HG03457 (cell line): Measurements from ENCODE around the gene NLRP9.

ENCODE experiments used
- ATAC-seq: cut with Tn5 transposase; IDR thresholded peaks from one replicate; pipeline ENCODE4 v1.9.1; 2021; ENCODE audit warnings: moderate number of reproducible peaks; ENCODE audit not compliant: unreplicated experiment

The NLRP9 gene

DNA sequence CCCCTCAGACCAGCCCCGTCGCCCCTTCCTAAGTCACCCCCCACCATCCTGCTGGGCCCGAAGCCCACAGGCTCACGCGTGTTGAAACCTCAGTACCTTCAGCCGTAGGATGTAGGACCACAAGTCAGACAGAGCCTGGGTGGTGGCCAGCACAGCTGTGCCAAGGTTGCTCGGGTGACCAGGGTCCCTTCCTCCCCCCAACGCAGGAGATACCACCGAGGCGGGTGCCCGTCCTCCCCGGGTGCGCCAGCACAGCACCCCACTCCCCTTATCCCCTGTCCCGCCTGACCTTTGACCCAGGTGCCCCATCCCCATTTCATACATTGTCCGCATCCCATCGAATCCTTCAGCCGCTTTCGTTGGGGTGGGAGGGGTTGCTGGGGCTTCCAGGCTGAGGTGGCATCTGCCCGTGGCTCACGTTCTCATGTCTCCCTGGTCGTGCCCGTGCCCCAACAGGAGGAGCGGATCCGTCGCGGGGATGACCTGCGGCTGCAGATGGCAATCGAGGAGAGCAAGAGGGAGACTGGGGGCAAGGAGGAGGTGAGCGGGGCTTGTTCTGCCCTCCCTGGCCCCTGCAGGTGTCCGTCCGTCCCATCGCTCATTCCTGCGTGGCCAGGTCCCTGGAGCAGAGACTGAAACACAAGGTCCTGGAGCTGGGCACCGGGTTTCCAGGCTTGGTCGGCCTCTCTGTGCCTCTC, 48.6 kb downstream of the NLRP9 start:
- no peak for ATAC-seq

DNA sequence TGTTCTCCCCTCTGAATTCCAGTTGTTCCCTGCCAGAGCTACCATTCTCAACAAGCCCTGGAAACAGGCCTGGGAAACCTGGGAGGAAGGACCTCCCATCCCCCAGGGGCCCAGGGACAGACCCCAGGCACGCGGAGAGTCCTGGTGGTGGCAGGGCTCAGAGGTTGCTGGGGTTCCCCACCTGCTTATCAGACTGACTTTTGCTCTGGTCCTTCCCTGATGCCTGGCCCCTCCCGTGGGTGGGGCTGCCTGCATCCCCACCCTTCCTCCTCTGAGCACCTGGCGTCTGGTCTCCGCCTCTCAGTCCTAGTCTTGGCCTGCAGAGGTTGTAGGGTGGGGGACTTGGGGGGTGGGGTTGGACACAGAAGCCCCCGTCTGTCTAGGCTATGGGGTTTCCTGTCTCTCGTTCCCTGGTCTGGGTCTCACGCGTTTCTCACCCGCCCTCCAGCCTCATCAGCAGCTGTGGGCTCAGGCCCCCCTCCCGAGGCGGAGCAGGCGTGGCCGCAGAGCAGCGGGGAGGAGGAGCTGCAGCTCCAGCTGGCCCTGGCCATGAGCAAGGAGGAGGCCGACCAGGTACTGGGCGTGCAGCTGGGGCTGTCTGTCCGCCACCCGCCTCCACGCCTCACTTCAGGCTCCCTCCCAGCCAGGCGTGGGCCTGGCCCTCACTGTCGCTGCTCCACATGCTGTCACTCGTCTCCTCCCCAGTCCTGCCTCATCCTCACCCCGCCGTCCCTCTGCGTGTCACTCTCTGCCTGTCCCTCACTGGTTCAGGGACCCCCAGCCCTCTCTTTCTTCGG, 49.6 kb downstream of the NLRP9 start:
- no peak for ATAC-seq

DNA sequence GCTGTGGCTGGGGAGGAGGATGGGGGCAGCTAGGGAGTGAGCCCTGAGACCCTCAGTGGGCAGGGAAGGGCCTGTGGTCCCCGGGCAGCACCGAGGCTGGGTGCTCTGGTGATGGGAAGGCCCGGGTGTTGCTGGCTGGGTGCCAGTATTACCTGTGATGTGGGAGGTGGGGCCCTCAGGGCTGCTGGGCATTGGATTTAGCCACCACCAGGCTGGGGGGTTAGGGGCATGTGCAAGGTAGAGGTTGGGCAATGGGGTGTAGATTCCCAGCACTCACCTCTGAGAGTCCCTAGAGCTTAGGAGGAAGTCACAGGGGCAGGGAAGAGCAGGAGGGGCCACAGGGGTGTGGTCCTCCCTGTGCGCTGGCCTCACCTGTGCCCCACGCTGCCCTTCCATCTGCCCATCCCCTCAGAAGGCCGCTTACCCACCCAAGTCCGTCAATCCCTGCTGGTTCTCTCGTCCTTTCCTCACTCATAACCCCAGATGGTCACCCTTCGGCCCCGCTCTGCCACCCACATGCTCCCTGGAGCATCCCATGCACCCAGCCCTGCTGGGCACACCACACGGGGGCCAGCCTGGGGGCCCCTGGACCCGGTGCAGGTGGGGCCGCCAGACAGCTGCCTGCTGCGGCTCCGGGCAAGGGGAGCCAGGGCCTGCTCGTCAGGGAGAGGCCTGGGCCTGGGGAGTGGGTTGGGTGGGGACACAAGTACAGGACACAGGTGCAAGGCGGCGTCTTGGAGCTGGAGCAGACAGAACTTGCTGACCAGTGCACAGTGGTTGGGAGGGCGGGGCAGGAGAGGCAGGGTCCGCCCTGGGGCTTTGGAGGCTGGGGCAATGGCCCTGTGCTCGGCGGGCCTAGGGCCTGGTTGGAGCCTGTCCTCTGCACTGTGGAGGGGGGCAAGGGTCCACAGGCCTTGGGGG, 50.7 kb downstream of the NLRP9 start:
- ATAC-seq, result no peak

DNA sequence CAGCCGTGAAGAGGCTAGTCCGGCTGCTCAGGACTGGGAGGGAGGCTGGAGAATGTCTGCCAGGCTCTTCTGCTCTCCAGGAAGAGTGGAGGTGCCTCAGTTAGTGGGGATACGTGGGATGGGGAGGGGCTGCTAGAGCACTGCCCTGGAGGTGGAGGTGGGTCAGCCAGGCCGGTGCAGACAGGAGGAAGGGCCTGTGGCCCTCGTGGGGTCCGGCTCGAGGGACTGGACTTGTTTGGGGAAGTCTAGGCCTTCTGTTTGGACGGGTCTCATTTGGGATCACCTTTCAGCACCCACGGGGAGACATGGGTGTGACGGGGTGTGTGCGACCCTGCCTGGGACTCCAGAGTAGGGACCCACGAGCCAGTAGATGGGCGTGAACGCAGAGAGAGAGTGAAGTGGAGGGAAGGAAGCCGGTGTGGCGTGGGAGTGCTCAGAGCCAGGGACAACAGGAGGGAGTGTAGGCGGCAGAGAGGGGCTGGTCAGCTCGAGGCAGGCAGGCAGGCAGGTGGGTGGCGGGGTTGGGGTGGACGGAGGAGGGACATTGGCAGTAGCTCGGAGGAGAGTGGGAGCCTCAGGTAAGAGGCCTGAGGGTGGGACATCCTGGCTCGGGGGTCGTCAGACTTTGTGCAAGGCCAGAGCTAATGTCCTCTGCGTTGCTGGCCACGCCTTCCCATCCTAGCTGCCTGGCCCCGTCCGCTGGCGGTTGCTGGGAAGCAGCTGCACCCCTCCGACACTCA, 51.7 kb downstream of the NLRP9 start:
- ATAC-seq, result no peak

DNA sequence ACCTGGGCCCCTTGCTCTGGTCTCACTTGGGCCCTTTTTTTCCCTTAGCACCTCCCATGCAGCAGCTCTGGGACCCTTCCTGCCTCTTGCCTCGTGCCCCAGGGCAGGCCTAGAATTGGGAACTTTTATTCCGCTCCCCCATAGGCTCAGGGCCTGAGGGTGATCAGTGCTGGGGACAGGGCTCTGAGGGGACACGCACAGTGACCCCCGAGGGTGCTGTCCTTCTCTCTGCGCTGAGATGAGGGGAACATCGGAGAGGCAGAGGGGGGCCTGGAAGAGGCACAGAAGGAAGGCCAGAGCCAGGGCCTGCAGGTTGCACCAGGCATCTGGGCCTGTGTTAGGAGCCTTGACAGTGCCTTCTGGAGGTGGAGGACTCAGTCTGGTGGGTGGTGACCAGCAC, 52.4 kb downstream of the NLRP9 start:
- no peak for ATAC-seq

DNA sequence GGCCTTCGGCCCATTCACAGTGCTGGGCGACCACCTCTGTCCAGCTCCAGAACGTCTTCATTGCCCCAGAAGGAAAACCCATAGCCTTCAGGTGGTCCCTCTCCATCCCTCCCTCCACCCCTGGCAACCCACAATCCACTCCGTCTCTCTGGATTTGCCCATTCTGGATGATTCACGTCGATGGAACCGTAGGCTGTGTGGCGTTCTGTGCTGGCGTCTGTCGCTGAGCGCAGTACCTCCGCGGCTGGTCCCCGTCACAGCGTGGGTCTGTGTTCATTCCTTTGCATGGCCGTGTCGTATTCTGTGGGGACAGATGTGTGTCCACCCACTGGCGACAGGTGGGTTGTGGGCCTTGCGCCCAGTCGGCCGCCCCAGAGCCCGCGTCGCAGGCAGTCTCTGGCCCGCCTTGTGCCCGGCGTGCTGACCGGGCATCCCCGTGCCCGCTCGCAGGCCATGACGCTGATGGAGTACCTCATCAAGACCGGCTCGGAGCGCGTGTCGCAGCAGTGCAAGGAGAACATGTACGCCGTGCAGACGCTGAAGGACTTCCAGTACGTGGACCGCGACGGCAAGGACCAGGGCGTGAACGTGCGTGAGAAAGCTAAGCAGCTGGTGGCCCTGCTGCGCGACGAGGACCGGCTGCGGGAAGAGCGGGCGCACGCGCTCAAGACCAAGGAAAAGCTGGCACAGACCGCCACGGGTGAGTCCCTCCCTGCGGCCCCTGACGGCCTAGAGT, 53.1 kb downstream of the NLRP9 start:
- ATAC-seq, result no peak

DNA sequence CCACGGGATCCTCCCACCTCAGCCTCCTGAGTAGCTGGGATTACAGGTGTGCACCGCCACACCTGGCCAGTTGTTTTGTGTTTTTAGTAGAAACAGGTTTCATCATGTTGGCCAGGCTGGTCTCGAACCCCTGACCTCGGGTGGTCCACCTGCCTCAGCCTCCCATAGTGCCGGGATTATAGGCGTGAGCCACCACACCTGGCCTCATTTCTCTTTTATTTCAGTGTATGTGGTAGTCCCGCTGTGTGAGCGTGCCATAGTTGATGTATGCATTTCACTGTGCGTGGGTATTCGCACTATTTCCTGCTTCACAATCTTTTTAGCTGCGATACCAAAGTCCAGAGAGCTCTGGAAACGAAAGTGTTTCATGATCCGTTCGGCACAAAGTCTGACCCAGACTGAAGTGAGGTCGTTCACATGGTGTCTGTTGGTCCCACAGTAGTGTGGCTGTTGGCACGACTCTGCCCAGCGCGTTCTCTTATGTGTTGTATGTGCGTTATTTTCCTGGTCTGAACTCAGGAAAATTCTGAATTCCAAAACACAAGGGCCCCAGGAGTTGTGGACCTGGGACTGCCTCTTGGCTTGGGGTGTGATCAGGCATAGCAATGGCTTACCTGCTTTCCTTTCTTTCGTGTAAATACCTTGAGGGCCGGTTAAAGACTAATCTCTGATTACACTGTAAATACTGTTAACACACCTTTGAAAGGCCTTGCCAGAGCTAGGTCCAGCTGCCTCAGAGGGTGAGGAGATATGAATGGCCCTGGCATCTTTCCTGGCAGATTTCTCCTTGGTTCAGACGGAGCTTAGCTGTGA, 54.5 kb downstream of the NLRP9 start:
- ATAC-seq, result no peak

DNA sequence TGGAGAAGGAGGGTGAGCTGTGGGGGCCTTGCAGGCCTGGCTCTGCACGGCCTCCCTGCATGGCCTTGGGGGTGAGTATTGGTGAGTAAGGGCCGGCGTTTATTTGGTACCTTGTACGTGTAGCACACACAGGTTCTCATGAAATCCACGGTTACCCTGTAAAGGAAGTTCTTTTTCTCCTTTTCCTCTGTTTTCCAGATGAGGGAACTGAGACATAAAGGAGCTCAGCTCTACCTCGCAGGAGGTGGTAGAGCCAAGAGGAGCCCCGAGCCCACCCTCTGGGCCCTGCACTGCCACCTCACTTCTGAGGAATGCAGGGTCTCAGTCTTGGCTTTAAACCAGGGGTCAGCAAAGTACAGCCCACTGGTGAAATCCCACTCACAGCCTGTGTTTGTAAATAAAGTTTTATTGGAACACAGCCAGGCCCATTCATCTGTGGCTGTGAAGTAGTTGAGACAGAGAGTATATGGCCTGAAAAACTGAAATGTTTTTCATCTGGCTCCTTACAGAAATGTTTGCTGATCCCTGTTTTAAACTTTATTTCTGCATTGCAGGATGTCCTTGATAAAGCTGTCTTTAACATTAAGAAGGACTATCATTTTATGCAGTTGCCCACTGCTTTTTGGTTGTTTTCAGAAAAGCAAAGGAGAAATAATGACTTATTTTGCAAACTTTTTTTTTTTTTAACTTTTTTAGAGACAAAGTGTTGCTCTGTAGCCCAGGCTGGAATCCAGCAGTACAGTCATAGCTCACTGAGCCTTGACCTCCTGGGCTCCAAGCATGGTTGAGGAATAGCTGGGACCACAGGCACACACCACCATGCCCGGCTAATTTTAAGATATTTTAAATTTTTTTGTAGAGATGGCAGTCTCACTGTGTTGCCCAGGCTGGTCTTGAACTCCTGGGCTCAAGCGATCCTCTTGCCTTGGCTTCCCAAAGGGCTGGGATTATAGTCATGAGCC, 56.8 kb downstream of the NLRP9 start:
- ATAC-seq, result no peak

DNA sequence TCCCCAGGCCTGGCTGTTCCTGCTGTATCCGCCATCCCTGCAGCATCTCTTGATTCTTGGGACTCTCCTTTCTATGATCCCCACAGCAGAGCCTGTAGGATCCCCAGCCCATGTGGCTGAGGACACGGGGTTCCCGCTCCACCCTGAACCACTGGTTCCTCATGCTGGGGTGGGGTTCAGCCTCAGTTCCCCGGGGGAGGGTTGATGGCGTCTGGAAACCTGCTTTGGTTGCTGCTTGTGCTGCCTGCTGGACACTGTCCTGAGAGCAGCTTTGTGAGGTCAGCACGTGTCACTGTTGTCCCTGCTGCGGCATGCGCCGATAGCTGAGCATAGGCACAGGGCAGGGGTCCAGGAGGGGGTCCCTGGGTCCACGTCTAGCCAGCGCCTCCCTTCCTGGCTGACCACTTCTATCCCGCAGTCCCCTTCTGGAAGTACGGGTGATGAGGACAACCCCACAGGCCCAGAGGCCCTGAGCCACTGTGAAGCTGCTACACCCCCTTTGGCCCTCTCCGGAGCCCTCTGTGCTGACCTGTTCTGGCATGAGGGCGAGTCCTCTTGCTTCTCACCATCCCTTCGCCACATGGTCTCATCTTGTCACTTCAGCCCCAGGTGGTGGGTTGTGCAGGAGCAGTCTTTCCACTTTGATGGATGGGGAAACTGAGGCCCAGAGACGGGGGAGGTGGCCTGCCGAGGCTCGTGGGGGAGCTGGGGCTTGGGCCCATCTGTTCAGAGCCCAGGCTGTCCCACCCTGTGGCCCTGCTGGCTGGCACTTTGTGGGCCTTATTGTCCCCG, 57.7 kb downstream of the NLRP9 start:
- no peak for ATAC-seq

DNA sequence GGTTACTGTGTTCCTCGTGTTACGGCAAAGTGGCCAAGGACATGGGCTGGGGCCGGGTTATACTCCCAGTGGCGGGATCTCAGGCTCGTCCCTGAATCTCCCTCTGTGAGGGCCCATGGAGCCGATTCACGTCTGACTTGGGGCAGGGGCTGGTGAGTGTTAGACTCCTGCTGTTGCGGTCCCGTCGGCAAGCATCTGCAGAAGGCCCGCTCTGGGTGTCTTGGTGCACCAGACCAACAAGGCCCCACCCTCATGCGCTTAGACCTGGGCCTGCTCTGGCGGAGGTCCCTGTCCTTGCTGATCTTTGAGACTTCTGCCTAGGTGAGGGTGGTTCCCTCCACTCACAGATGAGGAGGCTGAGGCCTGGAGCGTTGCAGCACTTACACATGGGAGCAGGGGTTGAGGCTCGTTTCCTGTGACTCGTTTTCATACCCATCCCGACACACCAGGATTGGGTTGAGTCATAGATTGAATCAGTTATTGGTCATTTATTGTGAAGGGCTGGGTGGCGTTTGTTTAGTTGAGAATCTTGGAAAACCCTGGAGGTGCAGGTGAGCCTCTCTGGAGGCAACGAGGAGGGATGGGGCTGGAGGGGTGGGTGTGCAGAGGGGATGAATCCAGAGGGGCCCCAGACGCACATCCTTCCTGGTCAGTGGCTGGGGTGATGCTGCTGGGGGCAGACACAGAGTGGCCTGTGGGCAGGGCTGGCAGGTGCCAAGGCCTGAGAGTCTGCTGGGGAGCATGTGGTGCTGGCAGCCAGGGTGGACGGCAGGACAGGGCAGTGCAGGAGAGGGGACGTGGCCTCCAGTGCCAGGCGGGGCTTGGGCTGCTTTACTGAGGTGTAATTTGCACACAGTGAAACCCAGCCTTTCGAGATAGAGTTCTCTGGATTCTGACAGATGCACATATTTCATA, 58.6 kb downstream of the NLRP9 start:
- no peak for ATAC-seq

DNA sequence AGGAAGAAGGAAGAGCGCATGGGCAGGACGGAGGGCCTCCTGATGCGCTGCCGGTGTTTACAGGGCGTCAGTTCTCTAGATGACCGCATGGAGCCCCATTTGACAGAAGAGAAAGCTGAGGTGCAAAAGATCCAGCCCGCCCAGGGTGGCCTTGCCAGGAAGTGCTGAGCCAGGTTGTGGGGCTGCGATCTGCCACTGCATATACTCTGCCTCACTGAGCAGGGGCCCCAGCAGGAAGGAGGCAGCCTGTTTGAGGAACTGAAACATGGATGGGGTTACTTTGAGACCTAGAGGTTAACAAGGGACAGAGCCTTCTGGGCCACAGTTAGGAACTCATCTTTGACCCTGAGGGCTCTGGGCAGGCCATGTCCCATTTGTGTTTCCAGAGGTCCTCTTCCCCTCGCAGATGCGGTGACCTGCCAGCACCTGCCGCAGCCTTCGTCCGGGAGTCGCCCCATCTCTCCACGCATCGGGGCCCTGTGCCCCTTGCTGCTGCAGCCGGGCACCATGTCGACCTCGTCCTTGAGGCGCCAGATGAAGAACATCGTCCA, 60.0 kb downstream of the NLRP9 start:
- peak; percentile 55 for ATAC-seq

DNA sequence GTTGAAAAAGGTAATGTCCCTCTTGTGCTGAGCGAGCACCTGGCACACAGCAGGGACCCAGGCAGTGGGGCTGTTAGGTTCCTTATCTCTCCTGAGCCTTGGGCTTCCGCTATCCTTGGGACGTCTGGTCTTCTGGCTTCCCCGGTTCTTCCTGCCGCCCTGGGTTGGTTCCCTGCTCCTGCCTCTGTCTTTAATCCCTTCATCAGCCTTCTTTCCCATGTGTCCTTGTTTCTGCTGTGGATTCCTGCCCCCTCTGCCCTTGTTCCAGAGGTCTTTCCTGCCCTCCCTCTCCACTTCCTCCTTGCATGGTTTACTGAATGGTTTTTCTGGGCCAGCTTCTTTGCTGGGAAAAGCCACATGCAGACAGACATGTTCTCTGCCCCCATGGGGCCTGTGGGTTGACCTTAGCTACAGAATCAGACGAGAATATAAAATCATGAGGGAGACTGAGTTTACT, 60.6 kb downstream of the NLRP9 start:
- no peak for ATAC-seq

DNA sequence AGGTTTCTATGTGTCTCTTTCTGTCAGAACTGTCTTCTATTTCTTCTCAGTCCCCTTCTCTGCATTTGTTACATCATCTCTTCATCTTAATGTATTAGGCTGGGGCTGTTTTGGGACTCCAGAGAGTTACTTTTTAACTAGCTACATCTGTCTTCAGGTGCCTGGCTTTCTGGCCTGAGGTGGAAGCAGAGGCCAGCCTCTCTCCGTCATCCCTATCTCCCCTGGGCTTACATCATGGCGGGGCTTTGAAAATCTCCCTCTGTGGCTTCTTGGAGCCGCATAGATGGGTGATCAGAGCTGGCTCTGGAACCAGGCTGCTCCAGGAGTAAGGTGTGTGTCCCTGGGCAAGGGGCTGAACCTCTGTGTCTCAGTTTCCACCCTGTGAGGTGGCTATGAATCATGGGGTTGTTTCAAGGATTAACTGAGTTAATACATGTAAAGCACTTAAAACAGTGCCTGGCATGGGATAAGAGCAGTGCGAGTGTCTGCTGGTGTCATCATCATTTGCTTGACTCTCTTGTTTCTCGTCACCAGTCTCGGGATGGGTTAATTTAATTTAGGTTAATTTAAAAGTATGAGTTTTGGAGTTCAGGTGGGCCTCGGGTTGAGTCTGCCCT, 61.2 kb downstream of the NLRP9 start:
- ATAC-seq, result no peak

DNA sequence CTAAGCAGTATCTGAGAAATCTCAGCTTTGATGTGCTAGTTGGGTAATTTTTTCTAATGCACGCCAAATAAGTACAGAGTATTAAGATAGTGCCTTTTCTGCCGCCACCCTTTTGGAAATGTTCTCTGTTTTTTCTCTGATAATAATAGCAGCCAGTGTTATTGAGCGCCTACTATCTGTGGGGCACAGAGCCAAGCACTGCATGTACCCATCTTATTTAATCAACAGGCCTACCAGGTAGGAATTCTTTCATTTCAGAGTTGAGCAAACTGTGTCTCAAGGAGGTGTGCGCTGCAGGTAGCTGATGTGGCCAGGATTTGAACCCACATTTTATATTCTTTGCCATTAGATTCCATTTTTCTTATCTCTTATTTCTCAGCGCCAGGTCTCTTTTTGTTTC, 61.8 kb downstream of the NLRP9 start:
- ATAC-seq, result no peak

DNA sequence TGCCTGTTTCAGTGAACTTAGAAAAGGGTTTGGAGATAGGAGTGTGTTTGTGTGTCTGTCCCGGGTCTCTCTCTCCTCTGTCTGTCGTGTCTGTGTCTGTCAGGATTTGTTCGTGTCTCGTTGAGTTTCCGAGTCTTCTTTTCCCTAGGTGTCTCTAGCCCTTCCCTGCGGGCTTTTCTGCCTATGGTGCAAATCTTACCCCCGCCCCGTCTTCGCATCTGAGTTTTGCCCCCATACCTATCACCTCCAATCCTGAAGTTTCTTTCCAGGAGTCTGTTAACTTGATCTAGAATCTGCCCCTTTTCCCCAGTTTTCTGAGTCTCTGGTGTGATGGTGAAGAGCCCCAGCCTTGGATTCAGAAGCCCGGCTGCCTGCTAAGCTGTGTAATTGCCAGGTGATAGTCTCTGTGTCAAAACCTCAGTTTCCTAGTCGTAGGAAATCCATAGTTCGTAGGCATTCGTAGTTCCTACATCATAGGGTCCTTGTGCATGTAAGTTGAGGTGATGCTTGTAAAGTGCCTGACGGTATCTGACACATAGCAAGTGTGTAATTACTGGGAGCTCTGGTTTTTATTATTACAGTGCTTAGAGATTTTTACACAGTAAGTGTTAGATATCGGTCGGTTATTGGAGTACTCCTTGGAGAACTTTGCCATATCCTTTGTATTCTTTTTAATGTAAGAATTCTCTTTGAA, 62.4 kb downstream of the NLRP9 start:
- no peak for ATAC-seq
